Activated T-cell treated with anti-CD3 and anti-CD28 coated beads, Interleukin-2, amount 50 U/mL, for 1 hour (primary cell): ENCODE measurements around the gene ZIC1.

ENCODE experiments used
- DNase-seq: peaks from one replicate; pipeline ENCODE4 v3.0.0-alpha.2; 2020

Gene ZIC1

DNA sequence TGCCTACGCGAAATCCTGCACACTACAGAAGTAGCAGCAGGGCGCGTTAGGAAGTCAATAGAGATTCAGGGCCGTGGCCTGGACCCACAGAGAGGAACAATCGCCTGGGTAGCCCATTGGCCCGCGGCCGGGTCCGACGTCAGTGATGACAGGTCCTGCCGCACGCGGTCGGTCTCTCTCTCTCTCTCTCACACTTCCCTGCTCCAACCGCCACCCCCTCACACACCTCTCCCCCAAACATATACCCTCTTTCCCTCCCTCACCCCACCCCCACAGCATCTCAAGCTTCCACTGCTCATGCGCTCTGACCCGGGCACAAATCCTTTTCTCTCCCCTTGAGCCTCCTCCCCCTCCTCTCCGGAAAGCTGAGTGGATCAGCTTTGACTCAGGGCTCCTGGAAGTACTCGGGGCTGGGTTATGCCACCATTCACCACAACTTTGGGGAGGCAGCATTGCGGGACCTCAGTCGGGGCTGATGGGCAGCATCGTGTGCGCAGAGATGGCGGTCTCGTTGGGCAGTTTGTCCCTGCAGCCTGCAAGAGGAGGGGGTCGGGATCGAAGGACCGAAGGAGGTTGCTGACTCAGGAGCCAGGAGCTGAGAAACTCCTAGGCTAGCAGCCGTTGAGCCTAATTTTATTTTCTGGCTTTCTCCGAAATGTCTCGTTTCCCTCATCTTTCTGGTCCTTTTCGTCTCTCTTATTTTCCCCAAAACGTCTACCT lies 11.8 kb upstream of the ZIC1 start:
- DNase-seq = no peak

DNA sequence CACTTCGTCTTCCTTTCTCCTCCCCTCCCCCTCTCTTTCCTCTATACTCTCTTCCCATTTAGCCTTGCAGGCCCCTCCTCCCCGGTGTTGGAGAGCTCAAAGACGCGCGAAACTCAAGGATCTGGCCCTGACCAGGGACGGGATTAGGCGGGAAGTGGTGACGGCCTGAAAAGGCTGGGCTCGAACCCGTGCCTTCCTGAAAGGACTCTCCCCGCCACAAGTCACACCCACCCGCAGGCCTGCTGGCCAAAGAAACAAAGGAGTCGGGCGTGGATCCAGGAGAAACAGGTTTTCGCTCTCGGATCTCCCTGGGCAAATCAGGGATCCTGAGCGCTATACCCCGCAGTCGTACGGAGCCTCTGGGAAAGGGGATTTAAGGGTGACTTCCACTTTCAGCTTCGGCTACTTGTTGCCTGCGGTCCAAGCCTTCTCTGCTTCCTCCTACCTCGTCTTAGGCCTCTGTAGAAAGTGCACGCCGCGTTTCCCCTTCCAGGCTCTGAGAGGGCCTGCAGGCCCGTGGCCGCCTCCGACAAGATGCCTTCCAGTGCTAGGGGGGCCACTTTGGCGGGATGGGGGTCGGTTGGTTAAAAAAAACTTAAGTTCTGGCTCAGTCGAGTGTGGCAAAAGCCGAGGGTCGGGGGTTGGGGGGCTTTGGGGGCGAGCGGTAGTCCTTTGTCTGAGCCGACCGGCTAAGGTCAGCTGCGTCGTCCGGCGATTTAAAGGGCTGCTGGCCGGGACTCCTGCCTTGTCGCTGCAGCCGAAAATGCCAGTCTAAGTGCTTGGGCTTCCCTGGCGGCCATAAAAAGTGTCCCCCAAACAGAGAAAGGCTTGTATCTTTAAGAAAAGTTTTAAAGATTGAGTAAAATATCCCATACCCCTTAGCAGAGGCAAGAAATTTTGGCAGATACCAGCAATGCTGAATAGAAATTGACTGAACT lies 11.0 kb upstream of the ZIC1 start:
- no peak for DNase-seq

GRCh38 chr3:147398813-147399534 lies 10.2 kb upstream of the ZIC1 start:
- no peak for DNase-seq

DNA sequence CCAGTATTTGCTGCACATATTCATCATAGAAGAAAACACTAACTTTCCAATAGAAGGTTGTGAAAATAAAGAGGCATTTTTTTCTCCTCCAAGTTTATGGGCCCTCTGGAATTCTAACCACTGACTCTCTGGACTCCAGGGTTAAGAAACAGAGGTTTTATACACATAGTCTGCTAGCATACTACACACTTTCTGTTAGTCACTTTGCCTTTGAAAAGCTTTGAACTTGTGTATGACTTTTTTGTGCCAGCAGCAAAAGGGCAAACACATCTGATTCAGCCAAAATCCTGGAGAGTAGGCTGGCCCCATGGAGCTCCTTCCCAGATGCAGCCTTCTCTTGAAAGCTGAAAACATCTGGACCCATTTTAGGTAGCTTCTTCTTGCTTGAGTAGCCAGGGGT lies 9.1 kb upstream of the ZIC1 start:
- no peak for DNase-seq

- no peak for DNase-seq
These were observed 8.2 kb upstream of the ZIC1 start for GRCh38 chr3:147400999-147401398.

- DNase-seq = no peak
These were observed 7.7 kb upstream of the ZIC1 start for GRCh38 chr3:147401421-147401820.

- DNase-seq = no peak
These were observed 7.0 kb upstream of the ZIC1 start for GRCh38 chr3:147402159-147402558.

- DNase-seq = no peak
These were observed 5.7 kb upstream of the ZIC1 start for GRCh38 chr3:147403511-147403910.

DNA sequence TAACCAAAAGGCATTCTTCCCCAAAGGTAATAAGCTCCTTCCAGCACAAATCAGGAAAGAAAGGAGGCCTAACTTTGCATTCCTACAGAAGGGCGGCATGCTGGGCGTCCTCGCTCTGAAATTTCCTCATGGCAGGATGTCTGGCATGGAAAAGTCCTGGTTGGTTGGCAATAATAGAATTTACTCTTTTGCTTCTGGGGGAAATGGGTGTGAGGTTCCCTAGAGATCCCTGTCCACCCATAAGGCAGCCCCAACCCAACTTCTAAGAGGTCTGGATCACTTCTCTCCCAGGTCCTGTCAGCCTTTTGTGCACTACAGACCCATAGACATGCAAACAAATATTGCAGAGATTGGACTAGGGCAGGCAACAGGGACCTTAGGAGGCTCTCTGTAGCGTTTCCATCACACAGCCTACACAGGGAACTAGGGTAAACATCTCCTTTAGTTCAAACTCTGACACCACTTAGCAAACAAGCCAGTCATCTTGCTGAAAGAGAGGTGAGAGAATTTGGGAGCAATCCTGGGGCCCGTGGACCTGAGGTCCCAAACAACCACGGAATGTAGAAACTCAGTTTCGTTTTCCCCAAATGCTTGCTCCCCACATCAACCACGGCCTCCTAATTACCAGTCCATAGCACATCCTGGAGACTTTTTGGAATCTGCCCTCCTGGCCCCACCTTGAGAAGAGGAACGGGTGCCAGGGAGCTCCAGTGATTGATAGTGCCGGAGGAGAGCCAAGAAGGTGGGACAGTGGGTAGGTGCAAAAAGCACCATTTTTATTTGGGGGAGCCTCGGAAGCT lies 5.0 kb upstream of the ZIC1 start:
- no peak for DNase-seq

- DNase-seq = no peak
These were observed 4.3 kb upstream of the ZIC1 start for GRCh38 chr3:147404800-147405230.

DNA sequence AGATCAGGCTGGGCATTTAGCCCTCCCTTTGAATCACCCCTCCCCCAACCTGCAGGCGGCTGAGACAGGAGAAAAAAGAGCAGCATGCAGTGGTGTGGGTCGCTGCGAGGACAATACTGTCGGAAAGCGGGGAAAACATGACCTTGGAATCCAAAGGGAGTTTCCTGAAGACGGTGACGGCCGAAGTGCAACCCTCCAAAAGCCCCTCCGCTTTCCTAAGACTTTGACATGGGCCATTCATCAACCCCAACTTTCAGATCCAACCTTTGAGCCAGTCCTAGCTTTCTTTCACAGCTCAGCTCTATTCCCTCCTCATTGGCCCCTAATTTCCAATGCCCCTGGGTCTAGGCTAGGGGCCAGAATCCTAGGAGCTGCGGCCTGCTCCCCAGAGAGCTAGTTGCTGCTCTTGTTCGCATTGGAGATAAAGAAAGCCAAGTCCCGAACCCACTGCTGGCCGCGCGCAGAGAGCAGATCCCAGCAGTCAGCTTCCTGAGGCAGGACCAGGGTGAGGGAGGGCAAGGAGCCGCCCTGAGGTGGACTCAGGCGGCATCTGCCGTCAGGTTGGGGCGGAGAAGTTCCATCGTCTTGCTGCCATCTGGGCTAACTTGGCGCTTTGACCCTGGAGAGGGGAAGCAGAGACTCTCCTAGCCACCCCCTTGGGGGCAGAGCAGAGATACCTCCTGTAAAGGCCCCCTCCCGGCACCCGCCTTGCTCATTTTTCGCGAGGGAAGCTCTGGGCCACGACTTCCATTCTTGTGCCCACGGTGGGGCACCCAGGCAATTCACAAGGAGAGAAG lies 3.7 kb upstream of the ZIC1 start:
- no peak for DNase-seq

DNA sequence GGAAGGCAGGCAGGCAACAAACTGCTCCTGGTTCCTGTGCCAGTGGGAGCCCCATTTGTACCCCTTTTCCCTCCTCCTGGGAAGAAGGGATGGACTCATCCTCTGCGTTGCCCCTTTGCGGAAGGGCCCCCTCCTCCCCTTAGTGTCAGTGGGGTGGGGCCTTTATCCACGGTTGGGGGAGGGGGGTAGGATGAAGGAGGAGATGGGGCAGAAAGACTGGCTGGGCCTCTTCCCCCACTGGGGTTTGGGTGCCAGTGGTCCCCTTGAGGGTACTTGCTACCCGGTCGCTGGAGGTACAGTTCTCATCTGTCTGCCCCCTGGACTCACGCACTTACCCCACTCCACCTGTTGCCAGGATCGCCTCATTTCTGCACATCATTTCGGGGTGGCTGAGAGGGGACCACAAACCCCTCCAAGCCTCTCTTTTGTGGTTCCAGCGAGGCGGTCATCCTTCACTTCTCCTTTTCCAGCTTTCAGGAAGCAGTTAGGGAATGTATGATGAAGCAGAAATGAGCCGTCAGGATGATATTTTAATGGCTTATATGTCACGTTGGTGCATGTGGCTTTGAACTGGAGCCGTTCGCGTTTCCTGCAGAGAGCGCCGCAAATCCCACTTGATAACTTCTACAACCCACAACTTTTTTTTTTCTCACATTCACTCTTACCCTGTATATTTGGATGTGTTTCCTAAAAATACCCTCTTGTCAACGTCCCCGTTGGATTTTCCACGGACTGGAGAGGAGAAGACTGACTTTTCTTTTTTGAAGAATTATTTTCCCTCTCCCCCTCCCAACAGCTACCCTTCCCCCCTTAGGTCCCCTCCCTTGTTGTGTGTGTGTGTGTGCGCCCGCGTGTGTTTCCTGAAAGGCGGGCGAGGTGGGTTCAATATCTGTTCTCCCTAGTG lies 2.9 kb upstream of the ZIC1 start, which contains the start of gene ZIC4:
ZIC4 (minus strand) TSS at position 516 of the 904 bp plus-strand sequence. CDS start 3,746 bp downstream, outside the sequence.
- no peak for DNase-seq

- no peak for DNase-seq
These were observed 2.1 kb upstream of the ZIC1 start for GRCh38 chr3:147407114-147407497.

DNA sequence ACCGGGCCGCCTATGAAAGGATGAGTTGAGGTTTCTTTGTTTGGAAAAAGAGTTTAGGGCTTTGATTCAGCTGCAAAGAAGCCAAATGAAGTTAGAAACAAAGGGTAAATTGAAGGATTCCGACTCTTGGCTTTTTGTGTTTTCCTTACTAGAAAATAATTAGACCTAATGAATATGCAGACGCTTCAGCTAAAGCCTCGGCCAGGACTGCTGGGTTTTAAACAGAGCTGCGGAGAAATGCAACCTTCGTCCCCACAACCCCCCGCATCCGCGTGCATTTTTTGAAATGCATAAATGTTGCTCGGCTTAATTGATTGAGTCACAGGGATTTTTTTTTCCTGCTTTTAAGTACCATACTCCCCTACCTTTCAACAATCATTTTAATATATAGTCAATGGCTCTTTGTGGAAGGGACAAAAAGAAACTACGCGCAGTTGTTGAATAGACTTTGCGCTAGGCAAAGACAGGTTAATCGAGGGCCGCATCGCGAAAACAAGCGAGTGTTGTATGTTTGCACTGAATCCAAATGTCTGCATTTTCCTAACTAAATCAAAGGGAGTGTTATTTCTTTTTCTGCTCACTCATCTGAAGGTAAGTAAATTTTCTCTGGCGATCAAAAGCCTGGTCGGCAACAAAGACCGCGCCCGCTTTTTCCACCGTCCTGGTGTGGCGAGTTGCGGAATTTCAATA lies 1.5 kb upstream of the ZIC1 start:
- DNase-seq = no peak

- no peak for DNase-seq
These were observed 721 bp upstream of the ZIC1 start for GRCh38 chr3:147408188-147409100.

DNA sequence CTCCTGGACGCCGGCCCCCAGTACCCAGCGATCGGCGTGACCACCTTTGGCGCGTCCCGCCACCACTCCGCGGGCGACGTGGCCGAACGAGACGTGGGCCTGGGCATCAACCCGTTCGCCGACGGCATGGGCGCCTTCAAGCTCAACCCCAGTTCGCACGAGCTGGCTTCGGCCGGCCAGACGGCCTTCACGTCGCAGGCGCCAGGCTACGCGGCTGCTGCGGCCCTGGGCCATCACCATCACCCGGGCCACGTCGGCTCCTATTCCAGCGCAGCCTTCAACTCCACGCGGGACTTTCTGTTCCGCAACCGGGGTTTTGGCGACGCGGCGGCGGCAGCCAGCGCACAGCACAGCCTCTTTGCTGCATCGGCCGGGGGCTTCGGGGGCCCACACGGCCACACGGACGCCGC lies 956 bp downstream of the ZIC1 start:
- no peak for DNase-seq

DNA sequence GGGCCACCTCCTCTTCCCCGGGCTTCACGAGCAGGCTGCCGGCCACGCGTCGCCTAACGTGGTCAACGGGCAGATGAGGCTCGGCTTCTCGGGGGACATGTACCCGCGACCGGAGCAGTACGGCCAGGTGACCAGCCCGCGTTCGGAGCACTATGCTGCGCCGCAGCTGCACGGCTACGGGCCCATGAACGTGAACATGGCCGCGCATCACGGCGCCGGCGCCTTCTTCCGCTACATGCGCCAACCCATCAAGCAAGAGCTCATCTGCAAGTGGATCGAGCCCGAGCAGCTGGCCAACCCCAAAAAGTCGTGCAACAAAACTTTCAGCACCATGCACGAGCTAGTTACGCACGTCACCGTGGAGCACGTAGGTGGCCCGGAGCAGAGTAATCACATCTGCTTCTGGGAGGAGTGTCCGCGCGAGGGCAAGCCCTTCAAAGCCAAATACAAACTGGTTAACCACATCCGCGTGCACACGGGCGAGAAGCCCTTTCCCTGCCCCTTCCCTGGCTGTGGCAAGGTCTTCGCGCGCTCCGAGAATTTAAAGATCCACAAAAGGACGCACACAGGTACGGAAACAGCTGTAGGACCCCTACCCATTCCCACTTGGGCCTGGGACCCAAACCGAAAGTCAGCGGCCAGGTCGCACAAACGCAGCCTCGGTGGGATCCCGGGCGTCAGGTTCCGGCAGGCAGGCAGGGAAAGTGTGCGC lies 1.5 kb downstream of the ZIC1 start:
- no peak for DNase-seq

DNA sequence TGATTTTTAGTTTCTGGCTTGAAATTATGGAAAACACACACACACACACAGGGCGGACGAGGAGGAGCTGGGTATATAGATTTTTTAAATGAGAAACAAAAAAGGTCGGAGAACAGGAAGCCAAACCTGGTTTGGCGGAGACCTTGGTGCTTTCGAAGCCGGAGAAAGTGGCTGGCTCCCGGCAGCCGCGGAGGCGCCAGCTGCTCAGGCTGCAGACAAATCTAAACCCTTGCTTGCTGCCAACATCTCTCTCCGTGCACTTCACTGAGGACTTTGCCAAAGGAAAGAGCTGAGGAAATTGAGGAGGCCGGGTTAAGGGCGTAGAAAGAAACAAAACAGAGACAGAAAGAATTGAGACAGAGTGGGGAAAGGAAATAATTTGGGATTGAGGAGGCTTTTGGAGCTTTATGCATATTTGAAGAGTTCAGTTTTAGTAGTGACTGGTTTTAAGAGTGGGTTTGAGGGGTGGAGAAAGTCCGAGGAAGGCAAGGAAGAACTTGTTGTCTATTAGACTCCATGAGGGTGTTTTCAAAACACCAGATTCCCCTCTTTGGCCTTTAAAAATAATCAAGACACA lies 2.2 kb downstream of the ZIC1 start:
- no peak for DNase-seq
